Stomach (tissue), 4 donors: ENCODE measurements around the gene RAI1.

Experiments
- CTCF ChIP-seq, 7 experiments: fragments of 450-650 bp in 4 of 7; fragments of 200-600 bp in 3 of 7; sonication (generic) in 3 of 7; IDR thresholded peaks; one replicate each; pipeline ENCODE4 v1.5.1; 2016 to 2019; ENCODE audit warnings: antibody characterized with exemption in 7 of 7, control low read depth in 2 of 7, mild to moderate bottlenecking in 1 of 7
- POLR2A ChIP-seq, 4 donors: fragments of 450-650 bp; IDR thresholded peaks; one replicate each; pipeline ENCODE4 v1.6.1; 2016; ENCODE audit warnings: antibody characterized with exemption in 4 of 4, control low read depth in 2 of 4, mild to moderate bottlenecking in 1 of 4, moderate library complexity in 1 of 4

DNA sequence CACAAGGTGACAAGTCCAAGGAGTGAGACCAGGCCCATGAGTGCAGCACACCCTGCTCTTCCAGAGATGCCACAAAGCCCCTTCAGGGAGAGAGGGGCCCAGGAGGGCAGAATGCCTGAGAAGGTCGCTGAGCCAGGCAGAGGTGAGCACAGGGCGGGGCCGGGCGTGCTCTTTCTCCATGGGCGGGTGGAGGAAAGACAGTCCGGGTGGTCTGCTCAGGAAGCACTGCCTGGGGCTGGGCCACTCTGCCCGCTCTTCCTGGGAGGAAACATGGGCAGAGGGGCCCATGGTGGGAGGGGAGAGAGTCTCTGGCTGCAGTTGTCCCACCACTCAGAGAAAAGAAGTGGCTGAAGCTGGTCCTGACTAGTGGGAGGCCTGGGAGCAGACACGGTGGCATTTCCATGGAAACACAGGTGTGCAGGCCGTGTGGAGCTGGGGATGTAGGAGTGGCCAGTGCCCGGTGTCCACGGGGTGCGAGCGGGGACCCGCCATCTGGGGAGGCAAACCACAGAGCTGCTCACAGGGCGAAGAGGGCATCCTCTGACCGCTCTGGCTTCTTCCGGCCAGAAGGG, 165.9 kb downstream of the RAI1 start:
- no peak for TF ChIP-seq CTCF (IDR thresholded peaks at IDR 0.05)
- TF ChIP-seq POLR2A (IDR thresholded peaks at IDR 0.05) = no peak
